Cardiac fibroblast (primary cell): ENCODE data around the gene CLC.

Experiments used
- DNase-seq, 2 donors: peaks; one replicate each; pipeline versions ENCODE4 v3.0.0 to v3.0.0-alpha.2; 2010; ENCODE audit warnings: low read depth in 2 of 2
- H3K4me3 ChIP-seq, 2 donors: replicated peaks in 1 of 2; 1 replicate in 1 of 2; 2 replicates in 1 of 2; pipeline ENCODE4 v1.5.1; 2011; ENCODE audit warnings: low read depth in 2 of 2, low read length in 2 of 2, mild to moderate bottlenecking in 2 of 2, moderate library complexity in 1 of 2
- TF ChIP-seq, protein P1 (sequence below): IDR thresholded peaks from one replicate; pipeline ENCODE4 v1.5.1; 2011; ENCODE audit warnings: low read depth, mild to moderate bottlenecking, low read length, inconsistent platforms

The CLC gene

DNA sequence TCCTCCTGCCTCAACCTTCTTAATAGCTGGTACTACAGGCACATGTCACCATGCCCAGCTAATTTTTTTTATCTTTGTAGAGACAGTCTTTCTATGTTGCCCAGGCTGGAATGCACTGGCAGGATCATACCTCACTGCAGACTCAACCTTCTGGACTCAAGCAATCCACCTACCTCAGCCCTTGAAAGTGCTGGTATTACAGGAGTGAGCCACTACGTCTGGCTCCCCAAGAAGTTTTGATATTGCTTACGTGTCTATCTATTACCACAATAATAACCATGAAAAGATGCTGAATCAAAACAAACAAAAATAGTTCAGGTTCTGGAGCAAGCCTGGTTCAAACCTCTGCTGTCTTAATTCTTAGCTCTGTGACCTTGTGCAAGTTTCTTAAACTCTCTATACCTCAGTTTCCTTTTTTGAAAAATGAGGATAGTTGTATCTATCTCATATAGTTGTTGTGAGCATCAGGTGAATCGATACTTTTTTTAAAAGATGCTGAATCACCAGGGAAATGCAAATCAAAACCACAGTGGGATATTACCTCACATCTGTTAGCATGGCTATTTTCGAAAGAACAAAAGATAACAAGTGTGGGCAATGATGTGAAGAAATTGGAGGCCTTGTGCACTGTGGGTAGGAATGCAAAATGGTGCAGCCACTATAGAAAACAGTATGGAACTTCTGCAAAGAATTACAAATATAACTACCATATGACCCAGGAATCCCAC, 21.8 kb upstream of the CLC start:
- no peak overlapping the region for H3K4me3 ChIP-seq
- TF ChIP-seq, protein P1, sequence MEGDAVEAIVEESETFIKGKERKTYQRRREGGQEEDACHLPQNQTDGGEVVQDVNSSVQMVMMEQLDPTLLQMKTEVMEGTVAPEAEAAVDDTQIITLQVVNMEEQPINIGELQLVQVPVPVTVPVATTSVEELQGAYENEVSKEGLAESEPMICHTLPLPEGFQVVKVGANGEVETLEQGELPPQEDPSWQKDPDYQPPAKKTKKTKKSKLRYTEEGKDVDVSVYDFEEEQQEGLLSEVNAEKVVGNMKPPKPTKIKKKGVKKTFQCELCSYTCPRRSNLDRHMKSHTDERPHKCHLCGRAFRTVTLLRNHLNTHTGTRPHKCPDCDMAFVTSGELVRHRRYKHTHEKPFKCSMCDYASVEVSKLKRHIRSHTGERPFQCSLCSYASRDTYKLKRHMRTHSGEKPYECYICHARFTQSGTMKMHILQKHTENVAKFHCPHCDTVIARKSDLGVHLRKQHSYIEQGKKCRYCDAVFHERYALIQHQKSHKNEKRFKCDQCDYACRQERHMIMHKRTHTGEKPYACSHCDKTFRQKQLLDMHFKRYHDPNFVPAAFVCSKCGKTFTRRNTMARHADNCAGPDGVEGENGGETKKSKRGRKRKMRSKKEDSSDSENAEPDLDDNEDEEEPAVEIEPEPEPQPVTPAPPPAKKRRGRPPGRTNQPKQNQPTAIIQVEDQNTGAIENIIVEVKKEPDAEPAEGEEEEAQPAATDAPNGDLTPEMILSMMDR, result no peak
- no peak for DNase-seq

DNA sequence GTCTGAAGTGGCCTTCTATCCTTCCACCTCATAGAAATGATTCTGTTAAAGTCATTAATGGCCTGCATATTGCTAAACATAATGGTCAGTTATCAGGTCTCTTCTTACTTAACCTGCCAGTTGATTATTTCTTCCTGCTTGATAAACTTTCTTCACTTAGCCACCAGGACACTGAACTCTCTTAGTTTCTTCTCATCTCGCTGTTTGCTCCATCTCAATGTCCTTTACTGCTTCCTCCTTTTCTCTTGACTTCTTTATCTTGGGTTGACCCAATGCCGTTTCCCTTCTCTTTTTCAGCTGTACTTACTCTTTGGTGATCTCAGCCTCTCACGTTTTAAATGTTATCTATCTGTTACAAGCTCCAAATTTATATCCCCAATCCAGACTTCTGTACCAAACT, 17.1 kb upstream of the CLC start:
- TF ChIP-seq, protein P1, result no peak

DNA sequence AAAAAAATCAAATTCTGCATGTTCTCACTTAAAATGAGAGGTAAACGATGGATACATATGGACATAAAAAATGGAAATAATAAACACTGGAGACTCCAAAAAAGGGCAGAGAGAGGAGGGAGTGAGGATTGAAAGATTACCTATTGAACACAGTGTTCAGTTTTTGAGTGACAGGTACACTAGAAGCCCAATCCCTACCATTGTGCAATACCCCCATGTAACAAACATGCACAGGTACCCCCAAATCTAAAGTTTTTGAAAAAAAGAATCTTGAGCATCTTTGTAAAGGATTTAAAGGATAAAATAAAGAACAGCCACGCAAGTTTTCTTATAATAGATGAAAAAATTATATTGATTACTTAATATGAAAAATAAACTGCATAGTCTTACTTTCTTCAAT, 16.7 kb upstream of the CLC start:
- no peak for DNase-seq
- no peak overlapping the region for H3K4me3 ChIP-seq
- TF ChIP-seq, protein P1, result no peak

More for the DNA sequence above, 17.1 kb upstream of the CLC start:
- H3K4me3 ChIP-seq, result no peak overlapping the region
- DNase-seq, result no peak

DNA sequence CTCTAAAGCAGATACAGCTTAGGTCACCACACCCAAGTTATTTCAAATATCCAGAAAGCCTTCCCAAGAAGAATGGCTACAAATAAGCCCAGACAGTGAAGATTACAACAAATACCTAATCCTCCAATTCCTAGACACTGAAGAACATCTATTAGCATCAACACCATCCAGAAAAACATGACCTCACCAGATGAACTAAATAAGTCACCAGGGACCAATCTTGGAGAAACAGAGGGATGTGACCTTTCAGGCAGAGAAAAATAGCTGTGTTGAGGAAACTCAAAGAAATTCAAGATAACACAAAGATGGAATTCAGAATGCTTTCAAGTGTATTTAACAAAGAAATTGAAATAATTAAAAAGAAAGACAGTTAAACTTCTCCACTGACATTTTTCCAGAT, 15.0 kb upstream of the CLC start:
- TF ChIP-seq, protein P1, result no peak
- DNase-seq, result no peak
- H3K4me3 ChIP-seq, result no peak overlapping the region

DNA sequence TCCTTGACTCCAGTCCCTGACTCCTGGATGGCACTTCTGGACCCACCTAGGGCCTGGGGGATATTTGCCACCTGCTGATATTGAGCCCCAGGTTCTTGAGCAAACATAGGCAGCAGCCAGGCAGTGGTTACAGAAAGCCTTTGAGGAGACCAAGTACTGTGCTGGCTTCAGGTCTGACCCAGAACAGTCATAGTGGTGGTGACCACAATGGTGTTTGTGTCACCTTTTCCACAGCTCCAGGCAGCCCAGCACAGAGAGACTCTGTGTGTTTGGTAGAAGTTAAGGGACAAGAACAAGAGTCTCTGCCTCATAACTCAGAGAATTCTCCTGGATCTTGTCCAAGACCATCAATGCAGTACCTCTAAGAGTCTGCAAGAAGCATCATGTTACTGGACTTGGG, 14.6 kb upstream of the CLC start:
- DNase-seq, result no peak

DNA sequence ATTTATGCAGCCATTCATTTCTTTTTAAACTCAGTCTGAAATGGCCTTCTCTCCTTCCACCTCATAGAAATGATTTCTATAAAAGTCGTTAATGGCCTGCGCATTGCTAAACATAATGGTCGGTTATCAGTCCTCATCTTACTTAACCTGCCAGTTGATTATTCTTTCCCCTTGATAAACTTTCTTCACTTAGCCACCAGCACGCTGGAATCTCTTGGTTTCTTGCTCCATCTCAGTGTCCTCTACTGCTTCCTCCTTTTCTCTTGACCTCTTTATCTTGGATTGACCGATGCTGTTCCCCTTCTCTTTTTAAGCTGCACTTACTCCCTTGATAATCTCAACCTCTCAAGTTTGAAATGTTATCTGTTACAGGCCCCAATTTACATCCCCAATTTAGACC, 12.2 kb upstream of the CLC start:
- no peak overlapping the region for H3K4me3 ChIP-seq
- no peak for DNase-seq
- TF ChIP-seq, protein P1, result no peak

More for the DNA sequence above, 14.6 kb upstream of the CLC start:
- TF ChIP-seq, protein P1, result no peak
- no peak overlapping the region for H3K4me3 ChIP-seq

DNA sequence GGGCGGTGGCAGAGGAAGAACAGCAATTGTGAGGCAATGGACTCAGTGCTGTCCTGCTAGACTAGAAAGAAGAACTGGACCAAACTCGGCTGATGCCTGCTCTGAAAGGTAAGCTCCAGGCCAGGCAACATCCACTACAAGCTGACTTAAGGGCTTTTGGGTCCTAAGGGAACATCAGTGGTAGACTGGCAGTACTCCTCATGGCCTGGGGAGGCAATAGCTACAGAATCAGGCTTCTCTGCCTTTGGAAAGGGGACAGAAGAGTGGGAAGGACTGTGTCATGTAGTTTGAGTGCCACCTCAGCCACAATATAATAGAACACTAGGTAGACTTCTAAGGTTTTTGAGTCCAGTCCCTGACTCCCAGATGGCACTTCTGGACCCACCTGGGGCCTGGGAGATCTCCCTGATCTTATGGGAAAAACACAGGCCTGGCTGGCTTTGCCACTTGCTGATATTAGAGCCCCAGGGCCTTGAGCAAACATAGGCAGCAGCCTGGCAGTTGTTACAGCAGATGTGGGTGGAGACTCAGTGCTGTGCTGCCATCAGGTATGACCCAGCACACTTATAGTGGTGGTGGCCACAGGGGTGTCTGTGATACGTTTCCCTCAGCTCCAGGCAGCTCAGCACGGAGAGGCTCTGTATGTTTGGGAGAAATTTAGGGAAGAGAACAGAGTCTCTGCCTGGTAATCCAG, 9.2 kb upstream of the CLC start:
- no peak overlapping the region for H3K4me3 ChIP-seq
- no peak for DNase-seq
- TF ChIP-seq, protein P1, result no peak
